A673 (cell line): ENCODE results near the gene NHLH2. TPM values are rescaled to one million over a fixed set of nuclear protein-coding genes. Genes with fewer than 3 reads are reported as not detected.

Experiments
- BruUV-seq: library from RNA; stranded (reverse); fragments of 400-500 nt; replicated peaks from 2 replicates; lab custom pipeline; 2021; lab: Mats Ljungman, UMichigan
- CTCF ChIA-PET: fragments of 300-600 bp; sonication (Branson Sonifier 250); formaldehyde crosslinking; loops from one replicate; lab custom pipeline; 2022; ENCODE audit warnings: antibody characterized with exemption; lab: Charles Lee
- POLR2A ChIA-PET: fragments of 300-600 bp; sonication (Branson Sonifier 250); formaldehyde crosslinking; loops from one replicate; lab custom pipeline; 2022; ENCODE audit warnings: antibody characterized with exemption; ENCODE audit not compliant: low non-redundant PET; lab: Charles Lee
- DNase-seq: peaks from one replicate; pipeline ENCODE4 v3.0.0-alpha.2; 2015; ENCODE audit warnings: low spot score
- H3K27ac ChIP-seq: fragments of 200-600 bp; sonication (generic); 2 replicates; pipeline ENCODE4 v1.5.1; 2016; ENCODE audit warnings: mixed run types, low read depth, mild to moderate bottlenecking, mixed read lengths, antibody characterized with exemption, low read length; ENCODE audit not compliant: poor library complexity, severe bottlenecking
- H3K27me3 ChIP-seq: fragments of 200-600 bp; sonication (generic); replicated peaks from 2 replicates; pipeline ENCODE4 v1.6.1; 2017; ENCODE audit warnings: mixed run types, low read depth, mild to moderate bottlenecking, mixed read lengths, antibody characterized with exemption, low read length; ENCODE audit not compliant: insufficient read depth, poor library complexity
- H3K36me3 ChIP-seq: fragments of 200-600 bp; sonication (generic); 2 replicates; pipeline ENCODE4 v1.6.1; 2016; ENCODE audit warnings: mixed run types, mild to moderate bottlenecking, mixed read lengths, antibody characterized with exemption, low read length; ENCODE audit not compliant: insufficient read depth, poor library complexity, severe bottlenecking
- H3K4me1 ChIP-seq: fragments of 200-600 bp; sonication (generic); 2 replicates; pipeline ENCODE4 v1.6.1; 2017; ENCODE audit warnings: mixed run types, mild to moderate bottlenecking, mixed read lengths, antibody characterized with exemption, low read length; ENCODE audit not compliant: insufficient read depth, poor library complexity, severe bottlenecking
- H3K4me3 ChIP-seq: fragments of 200-600 bp; sonication (generic); 2 replicates; pipeline ENCODE4 v1.5.1; 2016; ENCODE audit warnings: low read depth, mixed run types, mild to moderate bottlenecking, mixed read lengths, low read length; ENCODE audit not compliant: poor library complexity, severe bottlenecking
- H3K9me3 ChIP-seq: fragments of 200-600 bp; sonication (generic); 2 replicates; pipeline ENCODE4 v1.6.1; 2016; ENCODE audit warnings: mixed run types, low read depth, mild to moderate bottlenecking, mixed read lengths, antibody characterized with exemption, low read length; ENCODE audit not compliant: poor library complexity, severe bottlenecking
- CTCF ChIP-seq: fragments of 300-800, 200-600 bp; sonication (generic); conservative IDR thresholded peaks from 2 replicates; pipeline ENCODE4 v1.5.1; 2017; ENCODE audit warnings: low read depth, mild to moderate bottlenecking, antibody characterized with exemption, low read length, moderate library complexity, mixed read lengths
- EZH2 ChIP-seq: fragments of 200-600 bp; sonication (generic); IDR thresholded peaks from 2 replicates; pipeline ENCODE4 v1.6.1; 2017; ENCODE audit warnings: borderline replicate concordance, low read depth, mild to moderate bottlenecking, mixed read lengths, antibody characterized with exemption, low read length; ENCODE audit not compliant: poor library complexity, severe bottlenecking
- intact Hi-C: fragments of 100-400 bp; cut with micrococcal nuclease; formaldehyde crosslinking; loops from one replicate; pipeline ENCODE4 v1.10.0; 2022; ENCODE audit not compliant: unreplicated experiment
- total RNA-seq: library from RNA; stranded (reverse); gene quantifications from 2 replicates; pipeline ENCODE4 v1.2.3, GENCODE V29; 2021

NHLH2 gene
- total RNA-seq, 1 experiment from 2014 or later = not detected

DNA sequence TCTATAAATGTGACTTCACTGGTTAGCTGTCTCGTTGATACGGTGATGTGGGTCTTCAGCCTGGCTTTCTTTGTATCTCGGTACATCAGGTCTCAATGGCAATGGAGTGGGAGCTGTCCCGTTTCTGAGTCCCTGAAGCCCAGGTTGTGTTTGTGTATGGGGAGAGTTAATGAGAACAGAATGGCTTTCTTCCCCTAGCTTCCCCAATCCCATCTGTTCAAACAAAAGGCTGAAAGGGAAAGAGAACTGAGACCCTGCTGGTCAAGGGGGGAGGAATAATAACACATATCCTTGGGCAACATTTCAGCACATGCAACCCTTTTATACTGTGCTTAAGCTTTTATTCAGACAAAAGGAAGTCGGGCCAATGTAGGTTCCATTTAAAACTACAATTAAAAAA lies 44.0 kb downstream of the NHLH2 start:
- Histone ChIP-seq H3K27me3 (no peaks in the 10 kb centered on the region), H3K27ac (no peak overlapping the region), H3K4me1 (no peaks in the 10 kb centered on the region), H3K4me3 (no peak overlapping the region), H3K36me3 (no peaks in the 10 kb centered on the region), H3K9me3 (no peaks in the 10 kb centered on the region)
- BruUV-seq = no TSS peak
- ChIA-PET CTCF (no interaction called here), POLR2A (no interaction called here)
- TF ChIP-seq CTCF = no peak
- no peak for TF ChIP-seq EZH2
- intact Hi-C loops = no loop called here
- DNase-seq = no peak

DNA sequence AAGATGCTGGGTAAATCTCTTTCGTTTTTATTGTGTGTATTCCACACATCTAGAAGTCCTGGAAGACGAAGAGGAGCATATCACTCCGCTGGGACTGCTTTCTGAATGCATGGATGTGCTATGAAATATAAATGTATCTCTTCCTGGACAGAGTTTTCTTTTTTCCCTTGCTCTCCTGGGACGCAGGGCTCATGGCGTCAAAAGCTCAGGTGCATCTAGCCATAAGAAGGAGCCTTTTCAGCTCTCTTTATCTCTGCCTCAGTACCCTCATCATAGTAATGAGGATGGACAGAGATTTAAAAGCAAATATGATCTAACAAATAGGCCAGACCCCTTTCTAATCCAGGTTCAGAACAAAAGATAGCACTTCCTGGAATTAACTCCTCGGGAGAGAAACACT lies 44.9 kb downstream of the NHLH2 start:
- TF ChIP-seq EZH2 (no peak), CTCF (no peak)
- ChIA-PET CTCF (no interaction called here), POLR2A (no interaction called here)
- Histone ChIP-seq H3K9me3 (no peaks in the 10 kb centered on the region), H3K4me1 (no peaks in the 10 kb centered on the region), H3K4me3 (no peak overlapping the region), H3K27me3 (no peaks in the 10 kb centered on the region), H3K27ac (no peak overlapping the region), H3K36me3 (no peaks in the 10 kb centered on the region)
- BruUV-seq = no TSS peak
- intact Hi-C loops = no loop called here
- DNase-seq = no peak

GRCh38 chr1:115794976-115795639 lies 45.8 kb downstream of the NHLH2 start:
- no peaks in the 10 kb centered on the region for H3K4me1 ChIP-seq
- H3K9me3 ChIP-seq = no peaks in the 10 kb centered on the region
- BruUV-seq = no TSS peak
- H3K4me3 ChIP-seq = no peak overlapping the region
- POLR2A ChIA-PET = no interaction called here
- no peaks in the 10 kb centered on the region for H3K27me3 ChIP-seq
- H3K36me3 ChIP-seq = no peaks in the 10 kb centered on the region
- TF ChIP-seq CTCF (no peak), EZH2 (no peak)
- intact Hi-C loops = no loop called here
- no peak overlapping the region for H3K27ac ChIP-seq
- DNase-seq = no peak
- CTCF ChIA-PET = no interaction called here
